Measurements from ENCODE around the gene PRKAA2.

The PRKAA2 gene

GRCh38 chr1:56654126-56654923 lies 9.2 kb downstream of the PRKAA2 start:
- DNase-seq (ENCODE audit: low read depth), result no peak

GRCh38 chr1:56655991-56656613 lies 11.0 kb downstream of the PRKAA2 start:
- DNase-seq (ENCODE audit: low read depth), result no peak

GRCh38 chr1:56658254-56658653 lies 13.1 kb downstream of the PRKAA2 start:
- no peak for DNase-seq (ENCODE audit: low read depth)

GRCh38 chr1:56660293-56660692 lies 15.2 kb downstream of the PRKAA2 start:
- no peak for DNase-seq (ENCODE audit: low read depth)

GRCh38 chr1:56663846-56664245 lies 18.7 kb downstream of the PRKAA2 start:
- no peak for DNase-seq (ENCODE audit: low read depth)

- no peak for DNase-seq (ENCODE audit: low read depth)
These were observed 20.3 kb downstream of the PRKAA2 start for GRCh38 chr1:56665384-56665783.

- DNase-seq (ENCODE audit: low read depth), result no peak
These were observed 21.0 kb downstream of the PRKAA2 start for GRCh38 chr1:56666112-56666608.

GRCh38 chr1:56670350-56670749 lies 25.2 kb downstream of the PRKAA2 start:
- DNase-seq (ENCODE audit: low read depth), result no peak

GRCh38 chr1:56671085-56671484 lies 26.0 kb downstream of the PRKAA2 start:
- DNase-seq (ENCODE audit: low read depth), result no peak

- DNase-seq (ENCODE audit: low read depth), result no peak
These were observed 26.4 kb downstream of the PRKAA2 start for GRCh38 chr1:56671542-56671941.

- DNase-seq (ENCODE audit: low read depth), result no peak
These were observed 27.5 kb downstream of the PRKAA2 start for GRCh38 chr1:56672579-56672978.

- DNase-seq (ENCODE audit: low read depth), result no peak
These were observed 30.6 kb downstream of the PRKAA2 start for GRCh38 chr1:56675763-56676162.

GRCh38 chr1:56676571-56677035 lies 31.5 kb downstream of the PRKAA2 start:
- peak; percentile 36 for DNase-seq (ENCODE audit: low read depth)

GRCh38 chr1:56683569-56683968 lies 38.5 kb downstream of the PRKAA2 start:
- DNase-seq (ENCODE audit: low read depth), result no peak

GRCh38 chr1:56686169-56686568 lies 41.1 kb downstream of the PRKAA2 start:
- no peak for DNase-seq (ENCODE audit: low read depth)

GRCh38 chr1:56688522-56689026 lies 43.5 kb downstream of the PRKAA2 start:
- DNase-seq (ENCODE audit: low read depth), result no peak

GRCh38 chr1:56696663-56697062 lies 51.5 kb downstream of the PRKAA2 start:
- DNase-seq (ENCODE audit: low read depth), result no peak

- no peak for DNase-seq (ENCODE audit: low read depth)
These were observed 58.6 kb downstream of the PRKAA2 start for GRCh38 chr1:56703747-56704146.

GRCh38 chr1:56707379-56707778 lies 62.3 kb downstream of the PRKAA2 start:
- DNase-seq (ENCODE audit: low read depth), result no peak

GRCh38 chr1:56709269-56709880 lies 64.3 kb downstream of the PRKAA2 start:
- no peak for DNase-seq (ENCODE audit: low read depth)

GRCh38 chr1:56709995-56710394 lies 64.9 kb downstream of the PRKAA2 start:
- no peak for DNase-seq (ENCODE audit: low read depth)

GRCh38 chr1:56710646-56711045 lies 65.5 kb downstream of the PRKAA2 start:
- peak; percentile 32 for DNase-seq (ENCODE audit: low read depth)

- no peak for DNase-seq (ENCODE audit: low read depth)
These were observed 67.0 kb downstream of the PRKAA2 start for GRCh38 chr1:56712150-56712549.
